Endothelial cell of umbilical vein (primary cell): ENCODE results near the gene AGPAT2.
A peak's percentile ranks its signal among the peaks of the same experiment; 100 is the strongest.

Experiments
- CTCF ChIP-seq, 2 donors: IDR thresholded peaks; 1 replicate in 1 of 2; 2 replicates in 1 of 2; pipeline ENCODE4 v1.5.1; 2011; ENCODE audit warnings: low read length in 2 of 2, mild to moderate bottlenecking in 2 of 2, moderate library complexity in 2 of 2, control low read depth in 1 of 2, inconsistent platforms in 1 of 2, low read depth in 1 of 2; ENCODE audit not compliant: insufficient read depth in 1 of 2; ENCODE audit errors: extremely low read depth in 1 of 2
- EZH2 ChIP-seq: IDR thresholded peaks from 2 replicates; pipeline ENCODE4 v1.6.1; 2012; ENCODE audit warnings: borderline replicate concordance, low read depth, mild to moderate bottlenecking, moderate library complexity, low read length, inconsistent platforms; ENCODE audit not compliant: severe bottlenecking
- FOS ChIP-seq: IDR thresholded peaks from 2 replicates; pipeline ENCODE4 v1.6.1; 2011; ENCODE audit warnings: mild to moderate bottlenecking, low read length, moderate library complexity, borderline replicate concordance; ENCODE audit not compliant: insufficient read depth
- JUN ChIP-seq: IDR thresholded peaks from 2 replicates; pipeline ENCODE4 v1.6.1; 2011; ENCODE audit warnings: borderline replicate concordance, low read depth; ENCODE audit not compliant: insufficient read length, insufficient read depth
- MAX ChIP-seq: IDR thresholded peaks from 2 replicates; pipeline ENCODE4 v1.6.1; 2011; ENCODE audit not compliant: insufficient read depth, insufficient read length
- MYC ChIP-seq: IDR thresholded peaks from one replicate; pipeline ENCODE4 v1.6.1; 2011; ENCODE audit warnings: mild to moderate bottlenecking, low read depth, low read length
- POLR2A ChIP-seq: IDR thresholded peaks from 2 replicates; pipeline ENCODE4 v1.6.1; 2012; ENCODE audit warnings: low read depth, mild to moderate bottlenecking, control low read depth, low read length
- POLR2AphosphoS5 ChIP-seq: IDR thresholded peaks from 2 replicates; pipeline ENCODE4 v1.6.1; 2012; ENCODE audit warnings: low read depth, mild to moderate bottlenecking, control low read depth, low read length, moderate library complexity; ENCODE audit not compliant: insufficient read depth

- TF ChIP-seq CTCF (IDR thresholded peaks at IDR 0.05; ENCODE audit: extremely low read depth in 1 of 2, insufficient read depth in 1 of 2, low read depth in 1 of 2, low read length in 2 of 2) (peak; percentile 95 to 96), POLR2AphosphoS5 (peak; percentile 98), EZH2 (no peak), FOS (peak; percentile 83), MAX (no peak), POLR2A (peak; percentile 72), MYC (no peak), JUN (peak; percentile 75)
Observed at GRCh38 chr9:136644593-136645351, 42.5 kb downstream of the AGPAT2 start.
